IPS-15b (cell line): ENCODE results near the gene PLSCR4.

Experiments used
- H3K27me3 ChIP-seq: one replicate; pipeline ENCODE4 v1.6.1; 2013; ENCODE audit warnings: low read length; ENCODE audit not compliant: control insufficient read depth, insufficient read depth
- H3K36me3 ChIP-seq: one replicate; pipeline ENCODE4 v1.6.1; 2013; ENCODE audit warnings: low read length; ENCODE audit not compliant: control insufficient read depth, insufficient read depth
- H3K4me1 ChIP-seq: one replicate; pipeline ENCODE4 v1.6.1; 2013; ENCODE audit warnings: mild to moderate bottlenecking, low read length; ENCODE audit not compliant: control insufficient read depth, insufficient read depth
- H3K4me3 ChIP-seq: one replicate; pipeline ENCODE4 v1.5.1; 2013; ENCODE audit warnings: low read depth, low read length
- H3K9ac ChIP-seq: one replicate; pipeline ENCODE4 v1.6.1; 2013; ENCODE audit warnings: low read depth, mild to moderate bottlenecking, low read length
- H3K9me3 ChIP-seq: one replicate; pipeline ENCODE4 v1.6.1; 2013; ENCODE audit warnings: mild to moderate bottlenecking, low read length; ENCODE audit not compliant: control insufficient read depth, insufficient read depth

PLSCR4 gene

DNA sequence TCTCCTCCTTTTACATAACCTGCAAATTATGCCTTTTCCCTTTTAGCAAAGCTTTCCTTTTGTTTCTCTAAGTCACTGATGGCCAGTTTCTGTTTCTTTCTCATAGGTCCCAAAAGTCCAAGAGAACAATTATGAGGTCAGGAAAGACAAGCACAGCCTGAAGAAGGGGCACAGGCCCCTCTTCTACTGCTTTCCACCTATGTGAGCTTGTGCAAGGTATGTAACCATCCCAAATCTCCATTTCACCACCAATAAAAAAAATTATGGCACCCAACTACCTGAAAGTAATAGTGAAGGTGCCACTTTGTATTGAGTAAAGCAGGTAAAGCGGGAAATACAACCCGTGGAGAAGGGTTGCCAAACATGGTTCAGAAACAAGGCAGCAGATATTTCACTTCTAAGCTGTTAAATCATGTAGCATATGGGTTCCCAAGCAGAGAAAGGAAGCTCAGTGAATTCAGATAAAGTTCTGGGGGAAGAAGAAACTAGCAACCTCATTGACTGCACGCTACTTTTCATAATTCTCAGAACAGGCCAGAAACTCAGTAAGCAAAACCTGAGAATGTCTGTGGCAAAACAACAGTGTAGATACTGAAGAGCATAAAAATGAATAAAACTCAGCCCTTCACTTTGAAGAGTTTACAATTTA, 94.1 kb downstream of the PLSCR4 start:
- Histone ChIP-seq H3K36me3 (no peaks in the 10 kb centered on the region), H3K27me3 (peaks cover 4% of the 10 kb centered on the region), H3K4me1 (peaks cover 5% of the 10 kb centered on the region), H3K9ac (no peak overlapping the region), H3K4me3 (no peak overlapping the region), H3K9me3 (no peaks in the 10 kb centered on the region)

DNA sequence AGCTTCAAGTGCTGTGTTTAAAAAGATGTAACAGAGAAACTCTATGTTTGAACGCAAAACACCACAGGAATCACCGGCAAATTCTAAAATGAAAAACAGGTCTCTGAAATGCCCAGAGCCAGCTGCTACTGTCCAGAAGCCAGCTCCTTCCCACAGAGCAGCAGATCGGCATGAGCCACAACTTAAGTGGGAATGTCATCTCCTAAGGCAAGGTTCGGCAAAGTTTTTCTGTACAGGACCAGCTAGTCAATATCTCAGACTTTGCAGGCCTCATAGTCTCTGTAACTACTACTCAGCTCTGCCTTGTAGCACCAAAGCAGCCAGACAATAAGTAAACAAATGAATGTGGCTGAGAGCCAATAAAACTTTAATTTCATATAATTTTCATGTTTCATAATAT, 94.8 kb downstream of the PLSCR4 start:
- H3K27me3 ChIP-seq = no peaks in the 10 kb centered on the region
- no peak overlapping the region for H3K4me3 ChIP-seq
- no peaks in the 10 kb centered on the region for H3K9me3 ChIP-seq
- H3K36me3 ChIP-seq = no peaks in the 10 kb centered on the region
- peaks cover 5% of the 10 kb centered on the region for H3K4me1 ChIP-seq
- H3K9ac ChIP-seq = no peak overlapping the region

DNA sequence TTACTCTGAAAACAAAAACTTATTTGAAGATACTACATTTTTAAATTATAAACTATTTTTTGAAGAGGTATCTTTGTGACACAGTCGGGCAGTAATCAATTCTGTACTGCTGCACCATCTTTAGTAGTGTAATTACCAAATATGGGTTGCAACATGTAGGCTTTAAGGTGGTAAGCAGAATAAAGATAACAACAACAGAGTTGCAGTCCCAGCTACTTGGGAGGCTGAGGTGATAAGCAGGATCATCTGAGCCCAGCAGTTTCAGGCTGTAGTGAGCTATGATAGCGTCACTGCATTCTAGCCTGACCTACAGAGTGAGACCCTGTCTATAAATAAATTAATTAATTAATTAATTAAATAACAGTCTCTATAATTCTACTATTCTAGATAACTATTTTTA, 95.9 kb downstream of the PLSCR4 start:
- Histone ChIP-seq H3K9ac (no peak overlapping the region), H3K4me3 (no peak overlapping the region), H3K4me1 (peaks cover 5% of the 10 kb centered on the region), H3K9me3 (no peaks in the 10 kb centered on the region), H3K27me3 (no peaks in the 10 kb centered on the region), H3K36me3 (no peaks in the 10 kb centered on the region)

GRCh38 chr3:146154316-146154715, 96.6 kb downstream of the PLSCR4 start:
- no peak overlapping the region for H3K4me3 ChIP-seq
- H3K9ac ChIP-seq = no peak overlapping the region
- no peaks in the 10 kb centered on the region for H3K36me3 ChIP-seq
- H3K9me3 ChIP-seq = no peaks in the 10 kb centered on the region
- H3K27me3 ChIP-seq = no peaks in the 10 kb centered on the region
- peaks cover 3% of the 10 kb centered on the region for H3K4me1 ChIP-seq

- Histone ChIP-seq H3K4me1 (peaks cover 3% of the 10 kb centered on the region), H3K36me3 (no peaks in the 10 kb centered on the region), H3K9me3 (no peaks in the 10 kb centered on the region), H3K9ac (no peak overlapping the region), H3K27me3 (no peaks in the 10 kb centered on the region), H3K4me3 (no peak overlapping the region)
Measured at GRCh38 chr3:146153429-146153828, 97.5 kb downstream of the PLSCR4 start.

DNA sequence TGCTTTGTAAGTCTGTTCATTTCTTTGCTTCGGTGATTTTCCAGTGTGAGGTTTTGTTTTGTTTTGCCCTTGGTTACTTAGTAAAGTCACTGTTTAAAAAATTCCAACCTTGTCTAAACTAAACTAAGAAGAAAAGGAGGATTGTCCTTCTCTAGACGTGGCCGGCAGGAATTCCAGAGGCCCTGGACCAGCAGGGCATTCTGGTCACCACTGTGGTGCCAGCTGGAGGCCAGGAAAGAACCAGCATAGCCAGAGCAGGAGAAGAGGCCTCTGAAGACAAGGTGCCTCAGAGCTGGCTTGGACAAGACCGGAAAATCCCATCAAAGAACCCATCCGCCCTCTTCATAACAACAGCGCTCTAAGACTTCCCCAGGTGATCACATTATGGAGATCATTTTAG, 98.1 kb downstream of the PLSCR4 start:
- Histone ChIP-seq H3K36me3 (no peaks in the 10 kb centered on the region), H3K4me3 (no peak overlapping the region), H3K9ac (no peak overlapping the region), H3K27me3 (no peaks in the 10 kb centered on the region), H3K4me1 (peaks cover 3% of the 10 kb centered on the region), H3K9me3 (no peaks in the 10 kb centered on the region)

DNA sequence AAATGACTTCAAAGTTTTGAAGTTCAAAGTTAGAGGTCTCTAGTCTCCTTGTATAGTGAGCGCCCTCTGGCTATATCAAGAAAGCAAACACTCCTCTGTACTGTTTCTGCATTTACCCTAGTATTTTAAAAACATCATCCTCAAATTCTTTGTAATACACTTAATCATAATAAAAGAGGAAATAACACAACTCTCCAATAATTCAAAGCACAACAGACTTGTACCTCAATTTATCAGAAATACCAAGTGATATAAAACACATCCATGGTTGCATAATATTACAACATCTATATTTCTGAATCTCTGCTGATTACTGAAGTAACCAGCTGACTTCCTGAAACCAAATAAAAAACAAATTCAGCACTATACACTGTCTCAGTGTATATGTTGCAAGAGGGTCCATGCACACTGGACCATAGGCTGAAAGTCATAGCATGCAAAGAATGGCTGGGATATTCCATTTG, 102.4 kb downstream of the PLSCR4 start:
- Histone ChIP-seq H3K27me3 (no peaks in the 10 kb centered on the region), H3K4me3 (no peak overlapping the region), H3K4me1 (peaks cover 3% of the 10 kb centered on the region), H3K9ac (no peak overlapping the region), H3K9me3 (no peaks in the 10 kb centered on the region), H3K36me3 (no peaks in the 10 kb centered on the region)

GRCh38 chr3:146145642-146146041, 105.3 kb downstream of the PLSCR4 start:
- H3K27me3 ChIP-seq = no peaks in the 10 kb centered on the region
- no peaks in the 10 kb centered on the region for H3K36me3 ChIP-seq
- no peak overlapping the region for H3K4me3 ChIP-seq
- H3K9me3 ChIP-seq = no peaks in the 10 kb centered on the region
- H3K9ac ChIP-seq = no peak overlapping the region
- H3K4me1 ChIP-seq = no peaks in the 10 kb centered on the region

GRCh38 chr3:146142757-146143156, 108.1 kb downstream of the PLSCR4 start:
- Histone ChIP-seq H3K4me1 (peaks cover 5% of the 10 kb centered on the region), H3K4me3 (no peak overlapping the region), H3K9ac (no peak overlapping the region), H3K36me3 (no peaks in the 10 kb centered on the region), H3K9me3 (no peaks in the 10 kb centered on the region), H3K27me3 (no peaks in the 10 kb centered on the region)
